GM18951 (cell line): ENCODE results near the gene TUBB2B.
"Not testable (repeated sequence)": the region's sequence is repeated elsewhere in the genome, so short reads cannot be mapped to it uniquely, and the experiment has no call there.

Source experiments
- POLR2A ChIP-seq: IDR thresholded peaks from 4 replicates; pipeline ENCODE4 v1.6.1; 2011; ENCODE audit warnings: mild to moderate bottlenecking; ENCODE audit not compliant: insufficient read length, insufficient read depth; ENCODE audit errors: extremely low read depth
- in situ Hi-C: fragments of 300-500 bp; cut with MboI; formaldehyde crosslinking; loops from one replicate; pipeline ENCODE4 v1.12.0; 2022; ENCODE audit warnings: low sequenced_read_pairs, mixed read lengths, inconsistent platforms; ENCODE audit not compliant: unreplicated experiment

The TUBB2B gene

GRCh38 chr6:3209114-3210023 lies 18.1 kb downstream of the TUBB2B start:
- in situ Hi-C loops = no loop called here
- no peak for TF ChIP-seq POLR2A

GRCh38 chr6:3208775-3209113 lies 18.7 kb downstream of the TUBB2B start:
- no peak for TF ChIP-seq POLR2A
- in situ Hi-C loops = no loop called here

- in situ Hi-C loops = no loop called here
- TF ChIP-seq POLR2A = no peak
Observed at GRCh38 chr6:3208098-3208774, 19.2 kb downstream of the TUBB2B start.

- in situ Hi-C loops = no loop called here
- no peak for TF ChIP-seq POLR2A
Observed at GRCh38 chr6:3206339-3207015, 21.0 kb downstream of the TUBB2B start.

GRCh38 chr6:3205913-3206312 lies 21.5 kb downstream of the TUBB2B start:
- in situ Hi-C loops = no loop called here

GRCh38 chr6:3204921-3205320 lies 22.5 kb downstream of the TUBB2B start:
- in situ Hi-C loops = no loop called here
- no peak for TF ChIP-seq POLR2A

More at GRCh38 chr6:3205913-3206312, 21.5 kb downstream of the TUBB2B start:
- TF ChIP-seq POLR2A = no peak

- TF ChIP-seq POLR2A = no peak
- in situ Hi-C loops = no loop called here
Observed at GRCh38 chr6:3202999-3203696, 24.3 kb downstream of the TUBB2B start.

GRCh38 chr6:3201388-3201787 lies 26.1 kb downstream of the TUBB2B start:
- in situ Hi-C loops = no loop called here
- no peak for TF ChIP-seq POLR2A

- TF ChIP-seq POLR2A = no peak
- in situ Hi-C loops = no loop called here
Observed at GRCh38 chr6:3200682-3201081, 26.8 kb downstream of the TUBB2B start.

GRCh38 chr6:3199382-3199781 lies 28.1 kb downstream of the TUBB2B start:
- in situ Hi-C loops = no loop called here
- no peak for TF ChIP-seq POLR2A

- in situ Hi-C loops = not testable (repeated sequence)
Observed at GRCh38 chr6:3197734-3198133, 29.7 kb downstream of the TUBB2B start.

- in situ Hi-C loops = no loop called here
- TF ChIP-seq POLR2A = no peak
Observed at GRCh38 chr6:3196770-3197169, 30.7 kb downstream of the TUBB2B start.
